Adipocyte (in vitro differentiated cells): Measurements from ENCODE around the gene GP5.
A peak's percentile ranks its signal among the peaks of the same experiment; 100 is the strongest.

Experiments
- DNase-seq: peaks from one replicate; pipeline ENCODE4 v3.0.0-alpha.2; 2015; ENCODE audit warnings: low read depth
- H3K27me3 ChIP-seq: replicated peaks from 2 replicates; pipeline ENCODE4 v1.7.0; 2013; ENCODE audit warnings: mild to moderate bottlenecking, low read length, moderate library complexity; ENCODE audit not compliant: control insufficient read depth, insufficient read depth
- H3K36me3 ChIP-seq: 2 replicates; pipeline ENCODE4 v1.7.0; 2013; ENCODE audit warnings: low read length, mild to moderate bottlenecking, moderate library complexity; ENCODE audit not compliant: control insufficient read depth, insufficient read depth, severe bottlenecking
- H3K4me1 ChIP-seq: 2 replicates; pipeline ENCODE4 v1.7.0; 2013; ENCODE audit warnings: mild to moderate bottlenecking, low read length, moderate library complexity; ENCODE audit not compliant: control insufficient read depth, insufficient read depth
- H3K4me3 ChIP-seq: 2 replicates; pipeline ENCODE4 v1.7.0; 2013; ENCODE audit warnings: mild to moderate bottlenecking, low read length, moderate library complexity
- H3K9ac ChIP-seq: 2 replicates; pipeline ENCODE4 v1.7.0; 2013; ENCODE audit warnings: mild to moderate bottlenecking, low read length, moderate library complexity
- H3K9me3 ChIP-seq: 2 replicates; pipeline ENCODE4 v1.7.0; 2013; ENCODE audit warnings: mild to moderate bottlenecking, low read length, moderate library complexity; ENCODE audit not compliant: control insufficient read depth

GP5 gene

DNA sequence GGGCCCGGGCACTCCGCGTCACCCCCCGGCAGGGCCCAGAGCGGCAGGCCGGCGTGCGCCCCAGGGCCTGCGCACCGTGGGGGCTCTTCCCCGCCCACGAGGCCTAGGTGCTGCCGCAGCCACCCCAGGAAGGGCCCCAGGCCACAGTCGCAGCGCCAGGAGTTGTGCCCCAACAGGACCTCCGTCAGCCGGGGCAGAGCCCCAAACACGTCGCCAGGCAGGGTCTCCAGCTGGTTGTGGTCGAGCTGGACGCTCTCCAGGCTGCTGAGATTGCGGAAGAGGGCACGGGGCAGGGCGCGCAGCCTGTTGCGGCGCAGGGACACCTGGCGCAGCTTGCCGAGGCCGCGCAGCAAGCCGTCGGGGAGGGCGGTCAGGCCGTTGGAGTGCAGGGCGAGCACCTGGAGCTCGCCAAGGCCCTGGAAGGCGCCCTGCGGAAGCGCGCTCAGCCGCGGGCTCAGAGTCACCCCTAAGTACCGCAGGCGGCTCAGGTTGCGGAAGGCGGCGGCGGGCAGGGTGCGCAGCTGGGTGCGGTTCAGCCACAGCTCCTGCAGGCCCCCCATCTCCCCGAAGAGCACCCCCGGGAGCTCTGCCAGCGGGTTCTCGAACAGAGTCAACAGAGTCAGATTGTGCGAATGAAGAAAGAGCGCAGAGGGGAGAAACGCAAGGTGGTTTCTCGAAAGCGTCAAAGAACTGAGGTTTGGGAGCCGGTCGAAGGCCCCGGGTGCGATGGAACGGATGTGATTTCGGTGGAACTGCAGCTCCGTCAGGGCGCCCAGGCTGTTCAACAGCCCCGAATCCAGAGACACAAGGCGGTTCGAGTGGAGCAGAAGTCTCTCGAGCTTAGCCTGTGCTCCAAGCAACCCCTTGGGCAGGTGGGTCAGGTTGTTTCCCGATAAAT, 2.0 kb downstream of the GP5 start:
- H3K27me3 ChIP-seq = peaks cover 19% of the 10 kb centered on the region

DNA sequence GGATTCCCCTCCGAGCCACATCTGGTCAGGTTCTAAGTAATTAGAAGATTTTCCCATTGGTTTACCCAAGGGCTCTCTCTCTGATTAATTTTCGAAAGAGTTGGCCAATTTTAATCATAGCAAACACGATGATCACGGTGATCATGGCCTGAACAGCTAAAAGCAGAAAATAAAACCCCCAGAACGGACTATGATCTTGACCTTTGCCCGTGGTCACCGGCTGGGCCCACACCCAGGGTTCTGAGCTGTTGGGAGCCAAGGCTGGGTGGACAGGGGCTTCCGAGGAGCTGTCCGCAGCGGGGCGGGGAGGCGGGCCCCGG, 2.6 kb downstream of the GP5 start:
- Histone ChIP-seq H3K4me3 (peak overlapping the region; percentile 50), H3K4me1 (peaks cover 7% of the 10 kb centered on the region), H3K9me3 (no peaks in the 10 kb centered on the region), H3K27me3 (peaks cover 19% of the 10 kb centered on the region), H3K9ac (no peak overlapping the region), H3K36me3 (peaks cover 4% of the 10 kb centered on the region)
- no peak for DNase-seq

More for the DNA sequence above, 2.0 kb downstream of the GP5 start:
- Histone ChIP-seq H3K4me3 (peak overlapping the region; percentile 50), H3K36me3 (peaks cover 4% of the 10 kb centered on the region), H3K9me3 (no peaks in the 10 kb centered on the region), H3K9ac (no peak overlapping the region), H3K4me1 (peaks cover 7% of the 10 kb centered on the region)
- DNase-seq = no peak

DNA sequence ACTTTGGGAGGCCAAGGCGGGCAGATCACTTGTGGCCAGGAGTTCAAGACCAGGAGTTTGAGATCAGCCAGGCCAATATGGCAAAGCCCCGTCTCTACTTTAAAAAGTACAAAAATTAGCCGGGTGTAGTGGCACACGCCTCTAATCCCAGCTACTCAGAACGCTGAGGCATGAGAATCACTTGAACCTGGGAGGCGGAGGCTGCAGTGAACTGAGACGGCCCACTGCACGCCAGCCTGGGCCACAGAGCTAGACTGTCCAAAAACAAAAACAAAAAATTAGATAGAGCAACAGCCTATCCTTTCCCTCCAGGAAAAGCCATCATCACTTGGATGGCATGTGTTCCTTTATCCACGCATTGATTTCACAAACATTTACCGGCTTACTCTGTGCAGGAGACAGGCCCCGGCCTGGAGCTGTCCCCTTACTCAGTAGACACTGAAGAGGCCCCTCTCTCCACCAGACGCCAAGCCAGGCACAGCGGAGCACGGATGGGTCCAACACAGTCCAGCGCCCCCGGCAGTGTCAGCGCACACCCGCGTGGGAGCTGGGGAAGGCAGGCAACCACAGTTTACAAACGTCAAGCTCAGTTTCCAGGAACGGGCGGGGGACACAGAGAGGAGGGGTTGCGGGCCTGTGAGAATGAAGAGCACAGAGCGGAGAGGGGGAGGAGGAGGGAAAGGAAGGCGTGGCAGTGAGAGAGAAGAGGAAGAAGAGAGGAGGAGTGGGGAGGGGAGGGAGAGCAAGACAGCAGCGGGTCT, 3.1 kb downstream of the GP5 start:
- peaks cover 5% of the 10 kb centered on the region for H3K9me3 ChIP-seq
- no peak overlapping the region for H3K9ac ChIP-seq
- H3K4me3 ChIP-seq = peak overlapping the region; percentile 50
- peaks cover 7% of the 10 kb centered on the region for H3K4me1 ChIP-seq
- H3K27me3 ChIP-seq = peaks cover 20% of the 10 kb centered on the region
- no peaks in the 10 kb centered on the region for H3K36me3 ChIP-seq
- peak; percentile 43 for DNase-seq

DNA sequence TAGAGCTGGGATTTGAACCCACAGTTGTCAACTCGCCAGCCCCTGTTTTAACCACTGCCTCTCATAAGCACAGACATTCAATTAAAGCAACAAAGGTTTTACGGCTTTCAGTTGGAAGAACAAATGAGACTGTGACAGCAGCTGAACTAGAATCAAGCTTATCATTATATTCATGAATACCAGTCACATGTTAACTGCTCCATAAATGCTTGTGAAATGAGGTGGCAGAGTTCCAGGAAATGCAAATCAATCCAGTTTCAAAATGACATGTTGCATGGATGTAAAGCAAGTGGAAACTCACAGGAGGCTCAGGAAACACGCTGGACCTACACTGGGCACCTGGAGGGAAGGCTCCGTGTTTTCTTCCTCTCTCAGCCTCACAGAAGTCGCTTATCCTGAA, 3.9 kb downstream of the GP5 start:
- peak; percentile 21 for DNase-seq
- Histone ChIP-seq H3K36me3 (no peaks in the 10 kb centered on the region), H3K4me1 (peaks cover 7% of the 10 kb centered on the region), H3K27me3 (peaks cover 27% of the 10 kb centered on the region), H3K9me3 (peaks cover 12% of the 10 kb centered on the region), H3K9ac (no peak overlapping the region), H3K4me3 (no peak overlapping the region)

DNA sequence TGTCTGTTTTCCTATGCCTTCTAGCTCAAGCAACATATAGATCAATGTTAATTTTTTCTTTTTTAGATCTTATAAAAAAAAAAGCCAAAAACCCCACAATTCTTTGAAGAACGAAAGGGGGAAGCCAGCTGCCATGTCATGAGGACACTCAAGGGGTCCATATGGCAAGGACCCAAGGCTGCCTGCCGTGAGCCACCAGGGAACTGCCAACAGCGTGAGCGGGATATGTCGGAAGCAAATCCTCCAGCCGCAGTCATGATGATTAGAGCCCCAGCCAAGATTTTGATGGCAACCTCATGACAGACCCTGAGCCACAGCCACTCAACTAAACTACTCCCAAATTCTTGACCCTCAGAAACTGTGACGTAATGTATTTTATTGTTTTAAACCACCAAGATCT, 6.5 kb downstream of the GP5 start:
- DNase-seq = no peak
- H3K27me3 ChIP-seq = peaks cover 21% of the 10 kb centered on the region
- no peak overlapping the region for H3K9ac ChIP-seq
- no peaks in the 10 kb centered on the region for H3K36me3 ChIP-seq
- no peak overlapping the region for H3K4me3 ChIP-seq
- peaks cover 16% of the 10 kb centered on the region for H3K9me3 ChIP-seq
- peaks cover 7% of the 10 kb centered on the region for H3K4me1 ChIP-seq

DNA sequence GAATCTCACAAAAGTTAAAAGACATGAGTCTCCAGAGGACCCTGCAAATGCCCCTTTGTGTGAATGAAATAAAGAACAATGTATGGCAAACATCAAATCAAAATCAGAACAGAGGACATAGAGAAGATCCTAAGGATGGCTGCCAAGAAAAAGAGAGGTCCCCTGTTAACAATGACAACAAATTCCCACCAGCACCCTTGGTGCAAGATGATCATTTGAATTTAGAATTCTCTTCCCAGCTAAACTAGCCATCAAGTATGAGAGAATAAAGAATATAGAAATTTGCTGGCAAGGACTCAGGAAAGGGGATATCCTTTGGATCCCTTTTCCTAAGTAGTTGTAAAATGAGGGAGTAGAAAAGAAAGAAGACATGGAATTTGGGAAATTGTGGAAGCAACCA, 8.2 kb downstream of the GP5 start:
- peaks cover 5% of the 10 kb centered on the region for H3K4me1 ChIP-seq
- H3K9ac ChIP-seq = no peak overlapping the region
- peaks cover 29% of the 10 kb centered on the region for H3K27me3 ChIP-seq

DNA sequence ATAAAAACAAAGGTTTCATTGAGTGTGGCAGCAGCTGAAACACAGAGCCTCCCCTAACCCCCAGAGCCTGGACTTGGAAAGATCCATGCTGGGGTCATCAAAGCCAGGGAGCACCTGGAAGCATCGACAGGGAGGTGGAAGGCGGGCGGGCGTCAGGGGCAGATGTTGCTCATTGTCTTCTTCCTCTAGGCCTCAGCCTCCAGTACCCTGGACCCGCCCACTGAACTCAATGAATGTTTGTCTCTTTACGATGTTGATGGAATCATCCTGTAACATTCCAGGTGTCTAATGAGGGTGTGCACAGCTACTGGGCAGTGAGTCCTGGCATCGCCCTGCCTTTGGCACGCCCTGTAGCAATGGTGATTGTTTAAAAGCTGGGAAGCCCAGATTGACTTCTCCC, 9.8 kb downstream of the GP5 start:
- Histone ChIP-seq H3K36me3 (no peaks in the 10 kb centered on the region), H3K27me3 (peaks cover 41% of the 10 kb centered on the region), H3K9me3 (peaks cover 16% of the 10 kb centered on the region), H3K4me3 (no peak overlapping the region), H3K4me1 (no peaks in the 10 kb centered on the region), H3K9ac (no peak overlapping the region)
- DNase-seq = no peak

More for the DNA sequence above, 8.2 kb downstream of the GP5 start:
- H3K4me3 ChIP-seq = no peak overlapping the region
- no peak for DNase-seq
- H3K36me3 ChIP-seq = no peaks in the 10 kb centered on the region
- H3K9me3 ChIP-seq = peaks cover 16% of the 10 kb centered on the region

DNA sequence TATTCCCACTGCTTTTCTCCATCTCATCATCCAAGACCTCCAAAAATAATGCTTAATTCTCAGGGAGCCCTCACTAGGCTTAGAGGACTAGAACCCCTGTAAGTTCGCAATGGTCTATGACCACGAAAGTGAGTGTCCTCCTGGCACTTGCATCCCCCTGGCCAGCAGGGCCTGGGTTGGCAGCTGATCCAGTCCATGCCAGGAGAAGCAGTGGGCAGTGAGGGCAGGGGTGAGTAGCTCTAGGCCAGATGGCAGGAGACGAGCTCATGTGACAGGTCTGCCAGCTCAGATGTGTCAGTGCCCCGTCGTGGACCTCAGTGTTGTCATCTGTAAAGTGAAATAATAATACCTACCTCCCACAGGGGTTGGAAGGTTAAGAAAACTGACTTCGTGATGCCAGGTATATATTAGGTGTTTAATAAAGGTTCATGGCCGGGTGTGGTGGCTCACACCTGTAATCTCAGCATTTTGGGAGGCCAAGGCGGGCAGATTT, 11.1 kb downstream of the GP5 start:
- Histone ChIP-seq H3K4me1 (no peaks in the 10 kb centered on the region), H3K36me3 (no peaks in the 10 kb centered on the region), H3K4me3 (no peak overlapping the region), H3K9me3 (peaks cover 16% of the 10 kb centered on the region), H3K9ac (no peak overlapping the region), H3K27me3 (peaks cover 52% of the 10 kb centered on the region)
- DNase-seq = no peak

DNA sequence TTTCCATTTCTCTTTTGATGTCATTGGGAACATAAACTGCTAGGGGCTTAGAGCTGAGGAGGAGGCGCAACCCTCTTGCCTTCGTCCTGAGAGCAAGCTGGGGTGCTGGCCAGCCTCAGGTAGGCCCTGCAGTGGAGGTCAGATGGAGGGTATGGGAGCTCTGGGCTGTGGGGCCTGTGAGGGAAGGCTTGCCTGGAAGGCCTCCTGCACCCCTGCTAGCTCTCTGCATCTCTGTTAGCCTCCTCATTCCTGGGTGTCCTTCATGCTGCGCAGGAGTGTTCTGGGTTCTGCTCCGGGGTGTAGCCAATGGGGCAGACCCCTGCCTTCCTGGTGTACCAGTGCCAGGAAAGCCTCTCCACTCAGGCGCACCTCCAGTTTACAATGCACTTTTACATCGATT, 11.8 kb downstream of the GP5 start:
- H3K4me1 ChIP-seq = no peaks in the 10 kb centered on the region
- no peaks in the 10 kb centered on the region for H3K36me3 ChIP-seq
- no peak overlapping the region for H3K9ac ChIP-seq
- peaks cover 56% of the 10 kb centered on the region for H3K27me3 ChIP-seq
- no peak overlapping the region for H3K4me3 ChIP-seq
- DNase-seq = no peak
- H3K9me3 ChIP-seq = peaks cover 16% of the 10 kb centered on the region

DNA sequence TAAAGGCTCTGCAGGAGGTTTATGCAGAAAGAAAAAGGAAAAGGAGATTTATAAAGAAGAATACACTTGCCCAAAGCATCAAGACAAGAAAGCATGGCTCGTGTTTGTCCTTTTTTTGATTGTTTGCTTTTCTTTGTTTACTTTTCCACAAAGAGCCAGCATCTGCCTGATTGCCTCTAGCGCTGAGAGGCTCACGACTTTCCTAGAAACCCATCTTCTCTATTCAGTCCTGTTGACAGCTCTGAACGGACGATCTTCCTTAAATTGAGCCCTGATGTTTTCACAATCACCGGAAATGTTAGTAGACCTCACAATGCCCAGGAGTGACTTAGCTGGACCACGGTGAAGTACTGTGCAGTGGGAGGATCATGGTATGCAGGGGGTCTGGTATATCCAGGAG, 12.4 kb downstream of the GP5 start:
- no peaks in the 10 kb centered on the region for H3K4me1 ChIP-seq
- no peak for DNase-seq
- H3K9me3 ChIP-seq = peaks cover 16% of the 10 kb centered on the region
- peaks cover 56% of the 10 kb centered on the region for H3K27me3 ChIP-seq
- no peaks in the 10 kb centered on the region for H3K36me3 ChIP-seq
- no peak overlapping the region for H3K9ac ChIP-seq
- no peak overlapping the region for H3K4me3 ChIP-seq

DNA sequence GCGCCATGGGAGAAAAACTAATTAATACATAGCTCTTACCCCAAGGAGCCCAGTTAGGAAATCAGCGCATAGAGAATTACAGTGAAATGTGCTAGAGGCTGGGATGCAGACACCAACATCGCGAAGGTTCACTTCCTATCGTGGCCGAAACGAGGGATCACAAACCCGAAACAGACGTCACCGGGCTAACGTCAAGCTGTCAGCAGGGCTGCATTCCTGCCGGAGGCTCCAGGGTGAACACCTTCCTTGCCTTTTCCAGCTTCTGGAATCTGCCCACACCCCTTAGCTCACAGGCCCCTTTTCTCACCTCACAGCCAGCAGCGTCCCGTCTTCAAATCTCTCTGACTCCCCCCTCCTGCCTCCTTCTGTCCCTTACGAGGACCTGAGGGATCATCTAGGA, 13.0 kb downstream of the GP5 start:
- H3K36me3 ChIP-seq = no peaks in the 10 kb centered on the region
- H3K4me1 ChIP-seq = no peaks in the 10 kb centered on the region
- no peak overlapping the region for H3K9ac ChIP-seq
- DNase-seq = no peak
- H3K9me3 ChIP-seq = peaks cover 12% of the 10 kb centered on the region
- H3K27me3 ChIP-seq = peaks cover 60% of the 10 kb centered on the region
- H3K4me3 ChIP-seq = no peak overlapping the region
